H9 (cell line): ENCODE results near the gene HEG1. TPM values are rescaled to one million over a fixed set of nuclear protein-coding genes. Genes with fewer than 3 reads are reported as not detected.

ENCODE experiments used
- DNase-seq: peaks from one replicate; pipeline ENCODE4 v3.0.0-alpha.2; 2017
- H2AFZ ChIP-seq: one replicate; pipeline ENCODE4 v1.6.1; 2013; ENCODE audit warnings: mild to moderate bottlenecking, low read length, control low read depth, moderate library complexity
- H2AK5ac ChIP-seq: 2 replicates; pipeline ENCODE4 v1.6.1; 2013; ENCODE audit warnings: low read length, control low read depth, mixed read lengths; ENCODE audit not compliant: insufficient read length
- H2BK120ac ChIP-seq: one replicate; pipeline ENCODE4 v1.6.1; 2013; ENCODE audit warnings: low read depth, mild to moderate bottlenecking, low read length, control low read depth, inconsistent platforms; ENCODE audit not compliant: poor library complexity, severe bottlenecking
- H2BK12ac ChIP-seq: 2 replicates; pipeline ENCODE4 v1.6.1; 2013; ENCODE audit warnings: low read length, control low read depth, mixed read lengths, low read depth; ENCODE audit not compliant: insufficient read length
- H2BK15ac ChIP-seq: 2 replicates; pipeline ENCODE4 v1.6.1; 2013; ENCODE audit warnings: low read depth, low read length, control low read depth
- H2BK20ac ChIP-seq: one replicate; pipeline ENCODE4 v1.6.1; 2013; ENCODE audit warnings: low read depth, mild to moderate bottlenecking, low read length, control low read depth, inconsistent platforms; ENCODE audit not compliant: poor library complexity, severe bottlenecking
- H2BK5ac ChIP-seq: 2 replicates; pipeline ENCODE4 v1.6.1; 2013; ENCODE audit warnings: low read length, control low read depth, mixed read lengths; ENCODE audit not compliant: insufficient read length
- H3K14ac ChIP-seq: 2 replicates; pipeline ENCODE4 v1.6.1; 2013; ENCODE audit warnings: low read length, control low read depth; ENCODE audit not compliant: insufficient read depth
- H3K18ac ChIP-seq: 2 replicates; pipeline ENCODE4 v1.6.1; 2013; ENCODE audit warnings: low read depth, mild to moderate bottlenecking, mixed read lengths, low read length, control low read depth; ENCODE audit not compliant: insufficient read length
- H3K23ac ChIP-seq: 2 replicates; pipeline ENCODE4 v1.6.1; 2013; ENCODE audit warnings: low read length, control low read depth, mixed read lengths, low read depth; ENCODE audit not compliant: insufficient read length
- H3K23me2 ChIP-seq: 2 replicates; pipeline ENCODE4 v1.6.1; 2013; ENCODE audit warnings: low read depth, mild to moderate bottlenecking, mixed read lengths, low read length, control low read depth; ENCODE audit not compliant: insufficient read length, poor library complexity, severe bottlenecking
- H3K27ac ChIP-seq: 2 replicates; pipeline ENCODE4 v1.5.1; 2013; ENCODE audit warnings: low read length, control low read depth, mixed read lengths, low read depth; ENCODE audit not compliant: insufficient read length
- H3K27me3 ChIP-seq: 2 replicates; pipeline ENCODE4 v1.6.1; 2013; ENCODE audit warnings: low read length, control low read depth, inconsistent platforms; ENCODE audit not compliant: insufficient read depth
- H3K4ac ChIP-seq: 2 replicates; pipeline ENCODE4 v1.6.1; 2013; ENCODE audit warnings: low read depth, mild to moderate bottlenecking, control low read depth, inconsistent platforms, low read length, moderate library complexity
- H3K4me1 ChIP-seq: 2 replicates; pipeline ENCODE4 v1.6.1; 2013; ENCODE audit warnings: low read length, control low read depth, inconsistent platforms; ENCODE audit not compliant: insufficient read depth
- H3K4me2 ChIP-seq: 2 replicates; pipeline ENCODE4 v1.6.1; 2013; ENCODE audit warnings: low read length, control low read depth, mixed read lengths; ENCODE audit not compliant: insufficient read length, insufficient read depth
- H3K56ac ChIP-seq: 2 replicates; pipeline ENCODE4 v1.6.1; 2013; ENCODE audit warnings: low read depth, mild to moderate bottlenecking, mixed read lengths, low read length, control low read depth; ENCODE audit not compliant: insufficient read length
- H3K79me1 ChIP-seq: 2 replicates; pipeline ENCODE4 v1.6.1; 2013; ENCODE audit warnings: low read depth, mild to moderate bottlenecking, moderate library complexity, low read length, control low read depth, inconsistent platforms; ENCODE audit not compliant: insufficient read depth, poor library complexity, severe bottlenecking
- H3K79me2 ChIP-seq: 2 replicates; pipeline ENCODE4 v1.6.1; 2013; ENCODE audit warnings: low read length, control low read depth, inconsistent platforms; ENCODE audit not compliant: insufficient read depth
- H3K9ac ChIP-seq: 2 replicates; pipeline ENCODE4 v1.6.1; 2013; ENCODE audit warnings: low read length, control low read depth, mixed read lengths; ENCODE audit not compliant: insufficient read length; ENCODE audit errors: extremely low read depth
- H3K9me3 ChIP-seq: one replicate; pipeline ENCODE4 v1.6.1; 2013; ENCODE audit warnings: low read depth, low read length, inconsistent platforms; ENCODE audit not compliant: control insufficient read depth
- H3T11ph ChIP-seq: one replicate; pipeline ENCODE4 v1.6.1; 2013; ENCODE audit warnings: mild to moderate bottlenecking, low read length, control low read depth, inconsistent platforms
- H4K20me1 ChIP-seq: one replicate; pipeline ENCODE4 v1.6.1; 2013; ENCODE audit not compliant: control insufficient read depth, insufficient read length, insufficient read depth
- H4K5ac ChIP-seq: 2 replicates; pipeline ENCODE4 v1.6.1; 2013; ENCODE audit warnings: low read depth, mild to moderate bottlenecking, mixed read lengths, low read length, control low read depth; ENCODE audit not compliant: insufficient read length
- H4K8ac ChIP-seq: replicated peaks from 2 replicates; pipeline ENCODE4 v1.6.1; 2013; ENCODE audit warnings: low read length, control low read depth, mixed read lengths, low read depth; ENCODE audit not compliant: insufficient read length
- H4K91ac ChIP-seq: 2 replicates; pipeline ENCODE4 v1.6.1; 2013; ENCODE audit warnings: low read depth, mild to moderate bottlenecking, moderate library complexity, mixed read lengths, low read length, control low read depth; ENCODE audit not compliant: insufficient read length
- H3K27ac Mint-ChIP-seq, 3 experiments: 2 replicates in 2 of 3; 3 replicates in 1 of 3; pipeline ENCODE4 v1.8.0; 2020 to 2021; ENCODE audit warnings: mixed read lengths in 3 of 3, mild to moderate bottlenecking in 1 of 3, moderate library complexity in 1 of 3
- H3K27me3 Mint-ChIP-seq: 2 replicates; pipeline ENCODE4 v1.8.0; 2021; ENCODE audit warnings: low read depth, mild to moderate bottlenecking, moderate library complexity, mixed read lengths
- H3K36me3 Mint-ChIP-seq, 3 experiments: 2 replicates in 2 of 3; 3 replicates in 1 of 3; pipeline ENCODE4 v1.8.0; 2020 to 2021; ENCODE audit warnings: low read depth in 3 of 3, mixed read lengths in 3 of 3; ENCODE audit not compliant: insufficient read depth in 1 of 3
- H3K4me1 Mint-ChIP-seq, 2 experiments: 2 replicates each; pipeline ENCODE4 v1.8.0; 2020; ENCODE audit warnings: mixed read lengths in 2 of 2
- H3K4me3 Mint-ChIP-seq, 2 experiments: 2 replicates in 1 of 2; 3 replicates in 1 of 2; pipeline ENCODE4 v1.8.0; 2020 to 2021; ENCODE audit warnings: mild to moderate bottlenecking in 2 of 2, mixed read lengths in 2 of 2, moderate library complexity in 1 of 2
- H3K9me3 Mint-ChIP-seq, 2 experiments: 2 replicates in 1 of 2; 3 replicates in 1 of 2; pipeline ENCODE4 v1.8.0; 2020; ENCODE audit warnings: mild to moderate bottlenecking in 2 of 2, mixed read lengths in 2 of 2, moderate library complexity in 1 of 2
- CTCF ChIP-seq: fragments of 200-600 bp; sonication (generic); conservative IDR thresholded peaks from 3 replicates; pipeline ENCODE4 v1.8.0; 2021; ENCODE audit warnings: antibody characterized with exemption, mild to moderate bottlenecking
- total RNA-seq: library from RNA; stranded (reverse); gene quantifications from 2 replicates; pipeline ENCODE4 v1.2.1, GENCODE V29; 2021

HEG1 gene
- total RNA-seq, 1 experiment from 2014 or later, result 10.3 TPM

- no peak overlapping the region for H3K4me3 Mint-ChIP-seq
- Histone ChIP-seq H2AFZ (no peak overlapping the region), H3K4me1 (no peaks in the 10 kb centered on the region), H2BK20ac (no peak overlapping the region), H3K9ac (no peak overlapping the region), H3K79me2 (no peaks in the 10 kb centered on the region), H2BK15ac (no peak overlapping the region), H3K18ac (no peak overlapping the region), H3K23me2 (no peaks in the 10 kb centered on the region), H3K79me1 (no peaks in the 10 kb centered on the region), H2BK12ac (no peak overlapping the region), H3K27me3 (no peaks in the 10 kb centered on the region), H2BK120ac (no peak overlapping the region), H3K4ac (no peak overlapping the region), H4K8ac (no peak overlapping the region), H4K5ac (no peak overlapping the region), H3T11ph (no peak overlapping the region), H3K4me2 (no peak overlapping the region), H3K9me3 (no peaks in the 10 kb centered on the region), H4K91ac (no peak overlapping the region), H3K14ac (no peak overlapping the region), H3K56ac (no peak overlapping the region), H3K27ac (no peak overlapping the region), H2BK5ac (no peak overlapping the region), H4K20me1 (no peaks in the 10 kb centered on the region), H3K23ac (no peak overlapping the region), H2AK5ac (no peak overlapping the region)
- H3K27me3 Mint-ChIP-seq, result no peaks in the 10 kb centered on the region
- peaks cover 2 to 14% (median 8%) of the 10 kb centered on the region in 3 experiments; a peak in 5 of 7 replicates for H3K36me3 Mint-ChIP-seq
- H3K27ac Mint-ChIP-seq, result no peak overlapping the region
- no peak for TF ChIP-seq CTCF
- H3K4me1 Mint-ChIP-seq, result no peaks in the 10 kb centered on the region
- H3K9me3 Mint-ChIP-seq, result no peaks in the 10 kb centered on the region
- DNase-seq, result no peak
Measured at GRCh38 chr3:125085166-125085565, 29.4 kb upstream of the HEG1 start.
